COLO668 (cell line): ENCODE data around the gene SIK3.

Experiments used
- DNase-seq: peaks from one replicate; lab custom pipeline; 2025; ENCODE audit not compliant: unreplicated experiment; lab: John Stamatoyannopoulos, UW

The SIK3 gene

GRCh38 chr11:116870054-116870453, 228.2 kb downstream of the SIK3 start:
- no peak for DNase-seq

GRCh38 chr11:116869610-116870009, 228.6 kb downstream of the SIK3 start:
- no peak for DNase-seq

- no peak for DNase-seq
These were observed 230.2 kb downstream of the SIK3 start for GRCh38 chr11:116868066-116868465.

DNA sequence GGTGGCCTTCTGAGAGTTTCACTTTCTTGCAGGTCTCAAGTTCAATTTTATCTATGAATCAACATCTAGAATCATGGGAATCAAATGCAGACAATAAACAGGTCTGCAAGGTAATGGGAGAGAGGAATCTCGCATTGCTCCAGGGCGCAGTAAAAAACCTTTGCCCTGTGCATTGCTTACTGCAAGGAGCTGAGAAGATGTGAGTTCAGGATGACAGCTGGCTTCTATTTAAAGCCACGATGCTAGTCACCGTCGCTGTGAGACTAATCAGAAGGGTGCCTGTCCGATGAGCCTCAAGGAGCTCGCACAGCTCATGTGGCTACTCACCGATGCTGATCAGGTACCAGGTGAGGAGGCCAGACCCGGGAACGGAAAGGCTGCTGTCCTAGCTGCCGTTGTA, 230.6 kb downstream of the SIK3 start:
- DNase-seq: no peak

DNA sequence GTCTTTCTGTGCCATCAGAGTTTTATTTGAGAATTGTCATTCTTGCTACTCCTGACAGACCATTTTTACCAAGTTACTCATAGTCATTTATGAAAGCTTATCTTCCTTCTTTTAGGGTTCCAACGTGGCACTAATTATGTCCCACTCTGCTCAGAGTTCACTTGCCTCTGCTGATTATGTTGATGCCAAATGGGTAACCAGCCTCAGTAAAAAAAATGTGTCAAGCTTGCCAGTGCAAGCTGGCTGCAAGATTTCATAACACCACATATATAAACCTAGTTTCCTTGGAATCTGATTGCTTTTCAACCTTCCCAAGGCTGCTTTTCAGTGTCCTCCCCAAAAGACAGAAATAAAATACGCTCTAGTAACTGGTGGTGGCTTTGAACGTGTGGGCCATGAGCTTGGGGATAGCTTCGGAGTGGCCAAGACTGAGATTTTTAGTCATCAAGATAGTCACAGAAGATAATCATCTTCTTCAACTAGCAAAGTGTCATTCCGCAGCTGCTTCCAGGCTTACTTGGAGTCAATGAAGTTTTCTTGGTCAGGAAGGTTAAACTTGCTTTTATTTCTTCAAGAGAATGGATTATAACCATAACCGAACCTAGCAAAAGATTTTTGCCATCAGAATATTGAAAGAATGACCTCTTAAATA, 231.3 kb downstream of the SIK3 start:
- DNase-seq: no peak

DNA sequence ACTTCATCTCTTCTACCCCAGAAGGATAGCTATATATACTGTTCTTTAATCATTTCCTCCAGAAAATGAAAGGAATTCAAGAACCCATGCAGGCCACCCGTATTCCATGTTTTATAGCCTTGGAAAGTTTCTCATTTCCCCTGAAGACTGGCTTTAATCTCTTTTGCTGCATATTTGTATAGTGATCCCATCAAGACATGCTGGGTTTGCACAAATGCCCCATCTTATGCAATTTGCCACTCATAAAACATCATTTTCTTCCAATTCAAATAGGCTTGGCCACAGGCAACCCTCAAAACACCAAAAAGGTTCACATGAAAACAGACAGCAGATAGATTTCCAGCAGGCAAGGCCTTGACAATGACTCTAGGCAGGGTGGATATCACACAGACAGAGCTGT, 232.5 kb downstream of the SIK3 start:
- no peak for DNase-seq

- no peak for DNase-seq
These were observed 233.7 kb downstream of the SIK3 start for GRCh38 chr11:116864531-116864930.

GRCh38 chr11:116862951-116863350, 235.3 kb downstream of the SIK3 start:
- DNase-seq: no peak

DNA sequence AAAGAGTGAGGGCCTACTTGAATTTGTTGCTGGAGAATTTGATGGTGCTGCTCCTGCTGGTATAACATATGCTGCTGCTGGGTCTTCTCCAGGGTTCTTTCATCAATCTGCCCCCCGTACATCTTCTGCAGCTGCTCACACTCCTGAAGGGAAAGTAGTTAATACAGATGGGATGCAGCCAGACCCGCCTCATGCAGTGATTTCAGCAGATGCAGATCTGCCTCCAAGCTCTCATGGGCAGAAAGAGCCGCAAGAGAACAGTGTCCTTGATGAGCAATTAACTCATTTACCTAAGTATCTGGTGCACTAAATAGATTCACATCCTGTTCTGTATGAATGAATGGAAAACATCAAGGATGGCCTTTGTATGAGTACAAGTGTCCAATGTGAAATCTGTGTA, 236.0 kb downstream of the SIK3 start:
- DNase-seq: no peak

DNA sequence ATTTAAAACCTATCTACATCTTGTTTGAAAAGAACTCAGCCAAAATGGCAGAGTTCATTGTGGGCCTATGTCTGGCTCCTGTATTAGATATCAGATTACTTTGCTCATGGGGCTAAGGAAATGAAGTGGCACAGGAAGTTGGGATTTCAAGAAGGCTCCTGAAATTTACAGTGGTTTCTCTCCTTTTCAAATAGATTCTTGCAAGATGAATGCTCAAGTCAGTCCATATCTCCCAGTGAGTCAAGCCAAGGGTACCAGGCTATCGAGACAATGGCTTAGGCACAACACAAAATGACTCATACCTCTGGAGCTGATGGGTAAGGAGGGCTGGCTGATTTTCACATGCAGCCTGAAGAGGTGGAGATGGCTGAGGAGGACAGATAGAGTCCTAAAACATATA, 236.7 kb downstream of the SIK3 start:
- DNase-seq: no peak

- no peak for DNase-seq
These were observed 237.9 kb downstream of the SIK3 start for GRCh38 chr11:116860303-116860702.

- no peak for DNase-seq
These were observed 239.1 kb downstream of the SIK3 start for GRCh38 chr11:116859175-116859574.

DNA sequence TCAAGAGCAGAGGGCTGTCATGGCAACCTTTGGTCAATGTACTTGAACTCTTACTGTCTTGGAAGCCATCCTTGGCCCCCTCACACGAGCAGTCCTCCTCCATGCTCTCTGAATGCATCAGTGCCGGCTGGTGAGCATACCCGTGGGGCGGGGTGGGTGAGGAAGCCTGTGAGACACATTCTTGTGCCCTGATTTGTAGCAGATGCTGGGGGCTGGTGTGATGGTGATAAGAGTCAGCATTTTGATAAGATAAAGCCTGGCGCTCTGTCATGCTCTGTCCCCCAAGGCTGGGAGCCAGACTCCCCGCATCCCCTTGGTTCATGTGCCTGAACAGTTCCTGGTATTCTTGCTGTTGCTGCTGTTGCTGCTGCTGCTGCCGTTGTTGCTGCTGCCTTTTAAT, 240.3 kb downstream of the SIK3 start:
- DNase-seq: no peak

GRCh38 chr11:116857316-116857715, 240.9 kb downstream of the SIK3 start:
- DNase-seq: no peak

DNA sequence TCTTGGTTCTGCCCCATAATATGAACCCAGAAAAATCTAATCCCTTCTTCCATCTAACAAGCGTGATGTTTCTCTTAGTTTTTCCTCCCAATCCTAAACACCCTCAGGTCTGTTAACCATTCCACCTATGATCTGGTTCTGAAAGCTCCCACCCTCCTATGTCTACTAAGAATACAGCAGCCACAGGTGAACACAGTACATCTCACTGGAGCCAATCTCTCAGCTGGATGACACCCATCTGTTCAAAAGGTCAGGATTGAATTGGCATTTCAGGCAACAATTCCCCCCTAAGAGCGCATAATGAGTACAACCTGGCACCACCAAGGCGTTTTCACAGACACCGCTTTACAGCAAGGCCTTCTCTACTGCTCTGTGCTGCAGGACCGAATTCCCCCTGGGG, 241.8 kb downstream of the SIK3 start:
- DNase-seq: no peak

GRCh38 chr11:116855413-116855812, 242.8 kb downstream of the SIK3 start:
- no peak for DNase-seq

- no peak for DNase-seq
These were observed 244.7 kb downstream of the SIK3 start for GRCh38 chr11:116853461-116854073.

DNA sequence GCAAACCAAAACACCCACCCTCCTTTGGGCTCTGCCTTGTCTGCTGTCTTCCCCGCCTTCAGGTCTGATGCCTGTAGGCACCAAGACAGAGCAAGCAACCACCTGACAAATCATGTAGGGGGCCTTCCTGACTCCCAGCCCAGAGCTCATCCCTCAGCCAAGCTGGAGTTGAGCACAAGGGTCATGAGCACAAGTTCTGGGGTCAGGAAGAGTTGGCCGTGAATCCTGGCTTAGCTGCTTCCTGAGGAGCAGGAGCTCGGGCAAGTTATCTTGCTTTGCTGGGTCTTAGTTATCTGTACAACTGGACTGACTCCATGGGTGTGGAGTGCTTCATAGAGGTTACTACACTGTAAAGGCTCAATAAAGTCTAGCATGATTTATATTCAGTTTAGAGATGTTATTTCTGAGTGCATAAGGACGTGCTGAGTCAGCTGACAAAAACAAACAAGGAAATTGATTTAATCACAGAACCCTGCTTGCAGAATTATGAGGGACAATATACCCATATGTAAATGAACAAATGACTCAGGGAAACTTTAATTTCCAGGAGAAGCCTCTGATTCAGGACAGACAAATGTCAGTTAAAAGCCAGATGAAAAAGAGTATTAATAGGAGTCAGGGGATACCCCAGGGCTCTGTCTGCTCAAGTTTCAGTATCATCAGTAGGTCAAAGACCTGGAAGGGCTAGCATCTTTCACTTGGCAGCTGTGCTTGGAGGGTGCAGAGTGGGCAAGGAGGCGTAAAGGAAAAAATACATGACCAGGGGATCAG, 245.8 kb downstream of the SIK3 start:
- no peak for DNase-seq

DNA sequence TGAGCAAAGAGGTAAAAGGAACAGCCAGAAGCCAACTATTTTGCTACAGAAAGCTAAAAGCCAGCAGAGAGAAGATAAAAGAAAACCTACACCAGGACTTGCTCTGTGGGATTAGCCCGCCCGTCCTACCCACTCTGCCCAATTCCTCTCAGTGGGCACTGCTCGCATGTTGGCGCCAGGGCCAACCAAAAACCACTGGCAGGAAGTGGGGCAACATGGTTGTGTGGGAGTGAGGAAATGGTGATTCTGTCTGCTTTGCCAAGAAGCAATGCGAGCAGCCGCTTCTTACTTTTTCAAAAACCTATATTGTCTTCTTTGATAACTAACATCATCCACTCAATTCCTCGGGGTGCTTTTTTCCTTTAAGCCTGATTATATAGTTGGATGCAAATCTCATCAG, 246.6 kb downstream of the SIK3 start:
- no peak for DNase-seq

- no peak for DNase-seq
These were observed 248.7 kb downstream of the SIK3 start for GRCh38 chr11:116849486-116849885.

DNA sequence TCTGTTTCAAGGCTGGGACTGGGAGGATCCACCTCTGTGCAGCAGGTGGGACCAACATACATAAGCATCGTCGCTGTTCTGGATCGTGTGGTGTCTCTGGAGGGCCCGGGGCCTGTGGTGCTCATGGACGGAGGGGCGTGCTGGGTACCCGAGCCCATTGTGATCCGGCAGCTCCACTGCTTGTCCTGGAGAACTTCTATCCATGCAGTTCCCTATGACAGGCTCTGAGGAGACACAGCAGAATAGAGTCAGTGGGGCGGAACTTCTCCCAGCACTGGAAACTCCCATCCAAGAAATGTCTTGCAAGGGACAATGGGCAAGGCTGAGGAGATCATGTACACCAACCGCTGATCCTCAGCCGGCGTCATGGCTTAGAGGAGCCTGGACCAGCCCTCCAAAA, 249.2 kb downstream of the SIK3 start:
- DNase-seq: no peak

DNA sequence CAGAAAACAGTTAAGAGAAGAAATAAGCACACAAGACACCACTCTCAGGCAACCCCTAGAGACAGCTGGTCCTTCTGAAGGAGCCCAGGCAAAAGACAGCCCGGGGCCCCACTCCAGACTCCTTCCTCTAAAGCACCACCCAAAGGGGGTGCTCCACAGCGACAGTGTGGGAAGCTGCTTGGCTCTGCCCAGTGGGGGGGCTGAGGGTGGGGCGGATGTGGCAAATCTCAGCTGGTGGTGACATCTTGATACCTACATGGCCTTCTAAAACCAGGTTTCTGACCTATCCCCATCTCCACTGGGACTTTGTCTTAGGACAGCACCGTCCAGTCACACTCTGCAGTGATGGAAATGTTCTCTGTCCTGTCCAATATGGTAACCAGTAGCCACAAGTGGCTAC, 250.6 kb downstream of the SIK3 start:
- no peak for DNase-seq
